Caco-2 (cell line): ENCODE data around the gene NHSL2. TPM values are rescaled to one million over a fixed set of nuclear protein-coding genes. Genes with fewer than 3 reads are reported as not detected.

Experiments
- BruUV-seq: library from RNA; stranded (reverse); fragments of 400-500 nt; replicated peaks from 2 replicates; lab custom pipeline; 2021; lab: Mats Ljungman, UMichigan
- CTCF ChIA-PET: fragments of 300-600 bp; sonication (Branson Sonifier 250); formaldehyde crosslinking; loops from one replicate; lab custom pipeline; 2022; ENCODE audit warnings: antibody characterized with exemption; lab: Charles Lee
- POLR2A ChIA-PET: fragments of 300-600 bp; sonication (Branson Sonifier 250); formaldehyde crosslinking; loops from one replicate; lab custom pipeline; 2022; ENCODE audit warnings: antibody characterized with exemption; lab: Charles Lee
- DNase-seq, 2 experiments: peaks; one replicate each; pipeline versions ENCODE4 v3.0.0 to v3.0.0-alpha.2; 2020 to 2022
- H3K27me3 ChIP-seq: replicated peaks from 2 replicates; pipeline ENCODE4 v1.6.0; 2011; ENCODE audit warnings: low read length; ENCODE audit not compliant: control insufficient read depth, insufficient read depth
- H3K36me3 ChIP-seq: 2 replicates; pipeline ENCODE4 v1.5.1; 2011; ENCODE audit warnings: low read length; ENCODE audit not compliant: control insufficient read depth, insufficient read depth
- H3K4me1 ChIP-seq: fragments of 250-450 bp; sonication (Bioruptor Pico); 2 replicates; pipeline ENCODE4 v1.5.1; 2020; ENCODE audit warnings: mild to moderate bottlenecking
- H3K4me3 ChIP-seq: 2 replicates; pipeline ENCODE4 v1.5.1; 2011; ENCODE audit warnings: low read depth, mild to moderate bottlenecking, control low read depth, low read length
- H3K9me3 ChIP-seq: fragments of 250-450 bp; sonication (Bioruptor Pico); 2 replicates; pipeline ENCODE4 v1.5.1; 2020; ENCODE audit warnings: mild to moderate bottlenecking, moderate library complexity
- H3K27ac Mint-ChIP-seq: one replicate; pipeline ENCODE4 v1.8.0; 2022; ENCODE audit warnings: mixed read lengths; ENCODE audit not compliant: unreplicated experiment
- H3K27me3 Mint-ChIP-seq: one replicate; pipeline ENCODE4 v1.8.0; 2022; ENCODE audit warnings: mixed read lengths; ENCODE audit not compliant: insufficient read depth, unreplicated experiment
- H3K36me3 Mint-ChIP-seq: one replicate; pipeline ENCODE4 v1.8.0; 2022; ENCODE audit warnings: mild to moderate bottlenecking, mixed read lengths; ENCODE audit not compliant: insufficient read depth, unreplicated experiment
- H3K4me1 Mint-ChIP-seq: one replicate; pipeline ENCODE4 v1.8.0; 2022; ENCODE audit warnings: low read depth, mixed read lengths; ENCODE audit not compliant: unreplicated experiment
- H3K4me3 Mint-ChIP-seq: one replicate; pipeline ENCODE4 v1.8.0; 2022; ENCODE audit warnings: mild to moderate bottlenecking, moderate library complexity, mixed read lengths; ENCODE audit not compliant: unreplicated experiment
- H3K9me3 Mint-ChIP-seq: one replicate; pipeline ENCODE4 v1.8.0; 2022; ENCODE audit warnings: mixed read lengths; ENCODE audit not compliant: unreplicated experiment
- intact Hi-C: fragments of 100-400 bp; cut with micrococcal nuclease; formaldehyde crosslinking; loops from one replicate; pipeline ENCODE4 v1.10.0; 2022; ENCODE audit not compliant: unreplicated experiment
- total RNA-seq: library from RNA; stranded (reverse); gene quantifications from 2 replicates; pipeline ENCODE4 v1.2.3, GENCODE V29; 2022
- TF ChIP-seq, protein P1 (sequence below), 2 experiments: fragments of 200-600 bp in 1 of 2; IDR thresholded peaks; 1 replicate in 1 of 2; 2 replicates in 1 of 2; pipeline versions ENCODE4 v1.5.1 to v1.8.0; 2011 to 2022; ENCODE audit warnings: antibody characterized with exemption in 1 of 2, control low read depth in 1 of 2, inconsistent platforms in 1 of 2, low read depth in 1 of 2, low read length in 1 of 2, mild to moderate bottlenecking in 1 of 2, moderate library complexity in 1 of 2; ENCODE audit not compliant: insufficient read depth in 1 of 2, severe bottlenecking in 1 of 2, unreplicated experiment in 1 of 2

The NHSL2 gene
- total RNA-seq, 1 experiment from 2014 or later: 0.18 TPM

- Mint-ChIP-seq H3K27ac (no peak overlapping the region), H3K36me3 (no peaks in the 10 kb centered on the region), H3K4me1 (no peaks in the 10 kb centered on the region), H3K27me3 (no peaks in the 10 kb centered on the region), H3K9me3 (no peaks in the 10 kb centered on the region), H3K4me3 (no peak overlapping the region)
- ChIA-PET POLR2A (no interaction called here), CTCF (no interaction called here)
- no peaks in the 10 kb centered on the region for H3K4me1 ChIP-seq
- no peaks in the 10 kb centered on the region for H3K36me3 ChIP-seq
- intact Hi-C loops: no loop called here
- TF ChIP-seq, protein P1, sequence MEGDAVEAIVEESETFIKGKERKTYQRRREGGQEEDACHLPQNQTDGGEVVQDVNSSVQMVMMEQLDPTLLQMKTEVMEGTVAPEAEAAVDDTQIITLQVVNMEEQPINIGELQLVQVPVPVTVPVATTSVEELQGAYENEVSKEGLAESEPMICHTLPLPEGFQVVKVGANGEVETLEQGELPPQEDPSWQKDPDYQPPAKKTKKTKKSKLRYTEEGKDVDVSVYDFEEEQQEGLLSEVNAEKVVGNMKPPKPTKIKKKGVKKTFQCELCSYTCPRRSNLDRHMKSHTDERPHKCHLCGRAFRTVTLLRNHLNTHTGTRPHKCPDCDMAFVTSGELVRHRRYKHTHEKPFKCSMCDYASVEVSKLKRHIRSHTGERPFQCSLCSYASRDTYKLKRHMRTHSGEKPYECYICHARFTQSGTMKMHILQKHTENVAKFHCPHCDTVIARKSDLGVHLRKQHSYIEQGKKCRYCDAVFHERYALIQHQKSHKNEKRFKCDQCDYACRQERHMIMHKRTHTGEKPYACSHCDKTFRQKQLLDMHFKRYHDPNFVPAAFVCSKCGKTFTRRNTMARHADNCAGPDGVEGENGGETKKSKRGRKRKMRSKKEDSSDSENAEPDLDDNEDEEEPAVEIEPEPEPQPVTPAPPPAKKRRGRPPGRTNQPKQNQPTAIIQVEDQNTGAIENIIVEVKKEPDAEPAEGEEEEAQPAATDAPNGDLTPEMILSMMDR (IDR thresholded peaks at IDR 0.05; ENCODE audit: insufficient read depth in 1 of 2, low read depth in 1 of 2, low read length in 1 of 2, severe bottlenecking in 1 of 2, unreplicated experiment in 1 of 2): no peak
- no peaks in the 10 kb centered on the region for H3K27me3 ChIP-seq
- no peak for DNase-seq
- no peak overlapping the region for H3K4me3 ChIP-seq
- H3K9me3 ChIP-seq: no peaks in the 10 kb centered on the region
- no TSS peak for BruUV-seq
These were observed 210.7 kb downstream of the NHSL2 start for GRCh38 chrX:72121383-72121782.

- no peaks in the 10 kb centered on the region for H3K36me3 ChIP-seq
- H3K4me3 ChIP-seq: no peak overlapping the region
- H3K9me3 ChIP-seq: no peaks in the 10 kb centered on the region
- Mint-ChIP-seq H3K9me3 (no peaks in the 10 kb centered on the region), H3K27me3 (no peaks in the 10 kb centered on the region), H3K4me3 (no peak overlapping the region), H3K27ac (no peak overlapping the region), H3K36me3 (no peaks in the 10 kb centered on the region), H3K4me1 (no peaks in the 10 kb centered on the region)
- TF ChIP-seq, protein P1 (IDR thresholded peaks at IDR 0.05; ENCODE audit: insufficient read depth in 1 of 2, low read depth in 1 of 2, low read length in 1 of 2, severe bottlenecking in 1 of 2, unreplicated experiment in 1 of 2): no peak
- no TSS peak for BruUV-seq
- no peaks in the 10 kb centered on the region for H3K27me3 ChIP-seq
- no peaks in the 10 kb centered on the region for H3K4me1 ChIP-seq
- POLR2A ChIA-PET: no interaction called here
- no peak for DNase-seq
- intact Hi-C loops: no loop called here
- CTCF ChIA-PET: no interaction called here
These were observed 212.1 kb downstream of the NHSL2 start for GRCh38 chrX:72122621-72123337.

DNA sequence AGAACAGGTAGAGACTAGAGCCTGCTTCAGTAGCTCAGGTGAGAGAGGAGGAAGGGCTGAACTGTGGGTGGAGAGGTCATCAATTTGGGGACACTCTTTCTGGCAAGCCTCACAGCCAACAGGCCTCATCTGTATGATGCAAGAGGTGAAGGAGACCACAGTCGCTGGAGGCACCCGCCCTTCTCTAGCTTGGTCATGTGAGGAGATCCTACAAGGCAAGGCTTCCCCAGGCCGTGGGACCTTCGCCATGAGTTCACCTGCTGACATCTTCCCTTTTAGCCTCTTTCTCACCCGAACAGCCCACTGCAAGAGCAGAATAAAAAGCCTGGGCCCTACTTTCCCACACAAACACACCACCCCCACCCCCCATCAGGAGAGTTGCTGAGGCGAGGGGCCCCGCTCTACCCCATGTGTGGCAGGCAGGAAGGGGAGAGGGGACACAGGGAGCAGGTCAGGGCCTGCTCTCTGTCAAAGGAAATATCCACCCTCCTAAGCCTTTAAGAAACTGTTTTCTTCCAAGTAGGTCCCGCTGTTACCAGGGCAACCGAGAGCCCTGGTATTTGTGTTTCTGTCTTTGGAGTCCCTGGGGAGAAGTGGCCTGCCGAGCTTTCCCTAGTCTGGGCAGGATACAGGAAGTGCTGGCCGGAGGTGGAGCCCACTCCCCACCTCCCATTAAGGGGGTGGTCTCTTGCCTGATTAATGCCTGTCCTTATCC, 213.0 kb downstream of the NHSL2 start:
- intact Hi-C loops: no loop called here
- no peaks in the 10 kb centered on the region for H3K27me3 Mint-ChIP-seq
- no peaks in the 10 kb centered on the region for H3K27me3 ChIP-seq
- POLR2A ChIA-PET: no interaction called here
- H3K9me3 Mint-ChIP-seq: no peaks in the 10 kb centered on the region
- H3K4me3 Mint-ChIP-seq: no peak overlapping the region
- CTCF ChIA-PET: no interaction called here
- H3K27ac Mint-ChIP-seq: no peak overlapping the region
- H3K4me3 ChIP-seq: no peak overlapping the region
- H3K9me3 ChIP-seq: no peaks in the 10 kb centered on the region
- no peaks in the 10 kb centered on the region for H3K36me3 ChIP-seq
- H3K4me1 Mint-ChIP-seq: no peaks in the 10 kb centered on the region
- TF ChIP-seq, protein P1 (IDR thresholded peaks at IDR 0.05; ENCODE audit: insufficient read depth in 1 of 2, low read depth in 1 of 2, low read length in 1 of 2, severe bottlenecking in 1 of 2, unreplicated experiment in 1 of 2): no peak
- BruUV-seq: no TSS peak
- DNase-seq: no peak
- H3K4me1 ChIP-seq: no peaks in the 10 kb centered on the region
- no peaks in the 10 kb centered on the region for H3K36me3 Mint-ChIP-seq
